ENCODE results near the gene HSD17B14.
A peak's percentile ranks its signal among the peaks of the same experiment; 100 is the strongest.

The HSD17B14 gene

GRCh38 chr19:48837051-48837524 is 797 bp upstream of the HSD17B14 start:
- CTCF ChIA-PET = interaction anchor here (0.6 to 2.2 kb wide), 9 partner anchors 8 to 220 kb away, joined by 3 to 30 read pairs (median 7); no protein-coding TSS in a partner anchor

GRCh38 chr19:48835734-48836088 is 580 bp downstream of the HSD17B14 start:
- DNase-seq (ENCODE audit: extremely low spot score) = peak; percentile 93
- CTCF ChIA-PET = interaction anchor here (0.6 to 2.2 kb wide), 22 partner anchors 8 to 218 kb away, joined by 3 to 30 read pairs (median 4); partner anchors contain the start of gene CA11

More at GRCh38 chr19:48837051-48837524, 797 bp upstream of the HSD17B14 start:
- peak; percentile 93 for DNase-seq (ENCODE audit: extremely low spot score)
- TF ChIP-seq CTCF (IDR thresholded peaks at IDR 0.05; ENCODE audit: control extremely low read depth, extremely low read depth, low read depth, missing control alignments) = no peak
- POLR2A ChIA-PET = interaction anchor here (0.6 to 0.9 kb wide), 3 partner anchors 36 to 59 kb away, joined by 3 to 4 read pairs (median 4); no protein-coding TSS in a partner anchor

GRCh38 chr19:48833977-48834376 is 2.3 kb downstream of the HSD17B14 start:
- ChIA-PET CTCF (interaction anchor here (1.3 to 1.7 kb wide), 4 partner anchors 9 to 44 kb away, joined by 3 to 8 read pairs (median 5); no protein-coding TSS in a partner anchor), POLR2A (no interaction called here)
- DNase-seq (ENCODE audit: extremely low spot score) = no peak
- TF ChIP-seq CTCF (IDR thresholded peaks at IDR 0.05; ENCODE audit: control extremely low read depth, extremely low read depth, low read depth, missing control alignments) = no peak

More at GRCh38 chr19:48835734-48836088, 580 bp downstream of the HSD17B14 start:
- POLR2A ChIA-PET = no interaction called here
- TF ChIP-seq CTCF (IDR thresholded peaks at IDR 0.05; ENCODE audit: control extremely low read depth, extremely low read depth, low read depth, missing control alignments) = peak; percentile 90

- DNase-seq (ENCODE audit: extremely low spot score) = no peak
- TF ChIP-seq CTCF (IDR thresholded peaks at IDR 0.05; ENCODE audit: control extremely low read depth, extremely low read depth, low read depth, missing control alignments) = no peak
- ChIA-PET POLR2A (no interaction called here), CTCF (interaction anchor here (0.8 to 1.7 kb wide), 6 partner anchors 9 to 45 kb away, joined by 3 to 8 read pairs (median 4); no protein-coding TSS in a partner anchor)
These were observed 3.2 kb downstream of the HSD17B14 start for GRCh38 chr19:48833049-48833448.

GRCh38 chr19:48830965-48831364 is 5.3 kb downstream of the HSD17B14 start:
- POLR2A ChIA-PET = no interaction called here
- DNase-seq (ENCODE audit: extremely low spot score) = no peak
- CTCF ChIA-PET = interaction anchor here (1.4 to 4.7 kb wide), 3 partner anchors 12 to 43 kb away, joined by 7 to 19 read pairs (median 7); no protein-coding TSS in a partner anchor
- no peak for TF ChIP-seq CTCF (IDR thresholded peaks at IDR 0.05; ENCODE audit: control extremely low read depth, extremely low read depth, low read depth, missing control alignments)

GRCh38 chr19:48830088-48830487 is 6.2 kb downstream of the HSD17B14 start:
- DNase-seq (ENCODE audit: extremely low spot score) = no peak
- TF ChIP-seq CTCF (IDR thresholded peaks at IDR 0.05; ENCODE audit: control extremely low read depth, extremely low read depth, low read depth, missing control alignments) = no peak
- ChIA-PET POLR2A (no interaction called here), CTCF (interaction anchor here (1.2 to 4.7 kb wide), 4 partner anchors 12 to 42 kb away, joined by 3 to 22 read pairs (median 12); no protein-coding TSS in a partner anchor)
